ENCODE measurements around the gene SLC13A3. TPM values are rescaled to one million over a fixed set of nuclear protein-coding genes. Genes with fewer than 3 reads are reported as not detected.

The SLC13A3 gene
- total RNA-seq, 3 donors from 2014 or later = 1.3 to 2.9 (median 1.6) TPM

DNA sequence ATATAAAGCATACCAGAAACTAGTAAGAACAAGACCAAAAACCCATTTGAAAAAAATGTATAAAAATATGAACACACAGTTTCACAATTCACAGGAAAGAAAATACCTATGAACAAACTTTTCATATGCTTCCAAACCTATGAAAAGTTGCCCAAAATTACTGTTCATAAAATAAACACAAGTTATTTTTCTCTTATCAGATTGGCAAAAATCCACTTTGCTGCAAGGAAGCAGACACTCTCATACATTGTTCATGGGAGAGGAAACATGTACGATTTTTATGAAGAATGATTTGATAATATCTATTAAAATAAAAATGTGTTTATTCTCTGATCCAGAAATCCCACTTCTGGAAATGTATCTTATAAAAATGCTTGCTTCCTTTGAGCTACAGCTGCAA is 60.8 kb downstream of the SLC13A3 start:
- H3K36me3 ChIP-seq = no peaks in the 10 kb centered on the region
- no peaks in the 10 kb centered on the region for H3K4me1 ChIP-seq
- no peaks in the 10 kb centered on the region for H3K27me3 ChIP-seq
- DNase-seq (ENCODE audit: low spot score in 2 of 2) = no peak
- intact Hi-C loops (cut with DNase I; ENCODE audit: low total_unique reads) = no loop called here
- no peak overlapping the region for H3K4me3 ChIP-seq
- H3K27ac ChIP-seq = no peak overlapping the region
- H3K9me3 ChIP-seq = no peaks in the 10 kb centered on the region
- TF ChIP-seq POLR2A (IDR thresholded peaks at IDR 0.05) (no peak), POLR2AphosphoS5 (IDR thresholded peaks at IDR 0.05) (no peak)
- TF ChIP-seq, protein P1, sequence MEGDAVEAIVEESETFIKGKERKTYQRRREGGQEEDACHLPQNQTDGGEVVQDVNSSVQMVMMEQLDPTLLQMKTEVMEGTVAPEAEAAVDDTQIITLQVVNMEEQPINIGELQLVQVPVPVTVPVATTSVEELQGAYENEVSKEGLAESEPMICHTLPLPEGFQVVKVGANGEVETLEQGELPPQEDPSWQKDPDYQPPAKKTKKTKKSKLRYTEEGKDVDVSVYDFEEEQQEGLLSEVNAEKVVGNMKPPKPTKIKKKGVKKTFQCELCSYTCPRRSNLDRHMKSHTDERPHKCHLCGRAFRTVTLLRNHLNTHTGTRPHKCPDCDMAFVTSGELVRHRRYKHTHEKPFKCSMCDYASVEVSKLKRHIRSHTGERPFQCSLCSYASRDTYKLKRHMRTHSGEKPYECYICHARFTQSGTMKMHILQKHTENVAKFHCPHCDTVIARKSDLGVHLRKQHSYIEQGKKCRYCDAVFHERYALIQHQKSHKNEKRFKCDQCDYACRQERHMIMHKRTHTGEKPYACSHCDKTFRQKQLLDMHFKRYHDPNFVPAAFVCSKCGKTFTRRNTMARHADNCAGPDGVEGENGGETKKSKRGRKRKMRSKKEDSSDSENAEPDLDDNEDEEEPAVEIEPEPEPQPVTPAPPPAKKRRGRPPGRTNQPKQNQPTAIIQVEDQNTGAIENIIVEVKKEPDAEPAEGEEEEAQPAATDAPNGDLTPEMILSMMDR (IDR thresholded peaks at IDR 0.05) = no peak

- no peak overlapping the region for H3K27ac ChIP-seq
- TF ChIP-seq, protein P1 (IDR thresholded peaks at IDR 0.05) = no peak
- no peak for TF ChIP-seq POLR2A (IDR thresholded peaks at IDR 0.05)
- intact Hi-C loops (cut with DNase I; ENCODE audit: low total_unique reads) = no loop called here
- no peaks in the 10 kb centered on the region for H3K4me1 ChIP-seq
- DNase-seq (ENCODE audit: low spot score in 2 of 2) = no peak
- H3K27me3 ChIP-seq = no peaks in the 10 kb centered on the region
- H3K36me3 ChIP-seq = no peaks in the 10 kb centered on the region
- no peak overlapping the region for H3K4me3 ChIP-seq
- no peaks in the 10 kb centered on the region for H3K9me3 ChIP-seq
Measured at GRCh38 chr20:46588532-46589511, 62.4 kb downstream of the SLC13A3 start.

- Histone ChIP-seq H3K27me3 (no peaks in the 10 kb centered on the region), H3K27ac (no peak overlapping the region), H3K4me3 (no peak overlapping the region), H3K36me3 (no peaks in the 10 kb centered on the region), H3K4me1 (no peaks in the 10 kb centered on the region), H3K9me3 (no peaks in the 10 kb centered on the region)
- TF ChIP-seq POLR2AphosphoS5 (IDR thresholded peaks at IDR 0.05) = no peak
- intact Hi-C loops (cut with DNase I; ENCODE audit: low total_unique reads) = no loop called here
- DNase-seq (ENCODE audit: low spot score in 2 of 2) = no peak
Measured at GRCh38 chr20:46587986-46588385, 63.3 kb downstream of the SLC13A3 start.

- H3K9me3 ChIP-seq = no peaks in the 10 kb centered on the region
- no peaks in the 10 kb centered on the region for H3K27me3 ChIP-seq
- no peaks in the 10 kb centered on the region for H3K4me1 ChIP-seq
- H3K27ac ChIP-seq = no peak overlapping the region
- DNase-seq (ENCODE audit: low spot score in 2 of 2) = no peak
- no peaks in the 10 kb centered on the region for H3K36me3 ChIP-seq
- TF ChIP-seq POLR2A (IDR thresholded peaks at IDR 0.05) (no peak), POLR2AphosphoS5 (IDR thresholded peaks at IDR 0.05) (no peak)
- TF ChIP-seq, protein P1 (IDR thresholded peaks at IDR 0.05) = no peak
- intact Hi-C loops (cut with DNase I; ENCODE audit: low total_unique reads) = no loop called here
- H3K4me3 ChIP-seq = no peak overlapping the region
Measured at GRCh38 chr20:46586724-46587123, 64.5 kb downstream of the SLC13A3 start.

- H3K4me3 ChIP-seq = no peak overlapping the region
- no peak for TF ChIP-seq POLR2A (IDR thresholded peaks at IDR 0.05)
- TF ChIP-seq, protein P1 (IDR thresholded peaks at IDR 0.05) = no peak
- TF ChIP-seq POLR2AphosphoS5 (IDR thresholded peaks at IDR 0.05) = no peak
- intact Hi-C loops (cut with DNase I; ENCODE audit: low total_unique reads) = no loop called here
Measured at GRCh38 chr20:46584508-46584907, 66.8 kb downstream of the SLC13A3 start.

More at GRCh38 chr20:46584508-46584907, 66.8 kb downstream of the SLC13A3 start:
- no peaks in the 10 kb centered on the region for H3K27me3 ChIP-seq
- H3K4me1 ChIP-seq = no peaks in the 10 kb centered on the region
- H3K9me3 ChIP-seq = no peaks in the 10 kb centered on the region
- H3K27ac ChIP-seq = no peak overlapping the region
- H3K36me3 ChIP-seq = no peaks in the 10 kb centered on the region
- DNase-seq (ENCODE audit: low spot score in 2 of 2) = no peak
